ENCODE measurements around the gene MYOZ1.
"Not testable (repeated sequence)": the region's sequence is repeated elsewhere in the genome, so short reads cannot be mapped to it uniquely, and the experiment has no call there.

MYOZ1 gene

GRCh38 chr10:73641328-73642060, at the start of gene MYOZ1:
Gene MYOZ1, minus strand, starts transcription at chr10:73641474. Its CDS starts 1,457 bp downstream, at chr10:73640017.
- no peak for DNase-seq (ENCODE audit: low spot score)

GRCh38 chr10:73690755-73691154, 49.5 kb upstream of the MYOZ1 start:
- not testable (repeated sequence) for DNase-seq (ENCODE audit: low spot score)

GRCh38 chr10:73689596-73689995, 48.3 kb upstream of the MYOZ1 start:
- DNase-seq (ENCODE audit: low spot score) = not testable (repeated sequence)

GRCh38 chr10:73687641-73688040, 46.4 kb upstream of the MYOZ1 start:
- DNase-seq (ENCODE audit: low spot score) = not testable (repeated sequence)

- not testable (repeated sequence) for DNase-seq (ENCODE audit: low spot score)
These were observed 33.3 kb upstream of the MYOZ1 start for GRCh38 chr10:73674546-73674945.

- DNase-seq (ENCODE audit: low spot score) = not testable (repeated sequence)
These were observed 27.1 kb upstream of the MYOZ1 start for GRCh38 chr10:73668378-73668777.

- DNase-seq (ENCODE audit: low spot score) = not testable (repeated sequence)
These were observed 25.0 kb upstream of the MYOZ1 start for GRCh38 chr10:73666153-73666809.

GRCh38 chr10:73665581-73665980, 24.3 kb upstream of the MYOZ1 start:
- not testable (repeated sequence) for DNase-seq (ENCODE audit: low spot score)

GRCh38 chr10:73664156-73665040, 23.1 kb upstream of the MYOZ1 start:
- DNase-seq (ENCODE audit: low spot score) = not testable (repeated sequence)

- DNase-seq (ENCODE audit: low spot score) = not testable (repeated sequence)
These were observed 22.3 kb upstream of the MYOZ1 start for GRCh38 chr10:73663621-73664020.

GRCh38 chr10:73662705-73663104, 21.4 kb upstream of the MYOZ1 start:
- not testable (repeated sequence) for DNase-seq (ENCODE audit: low spot score)

- no peak for DNase-seq (ENCODE audit: low spot score)
These were observed 14.7 kb upstream of the MYOZ1 start, which contains the start of gene SYNPO2L for GRCh38 chr10:73655990-73656298. Gene SYNPO2L, minus strand, starts transcription at chr10:73656029. Its CDS starts 107 bp downstream, at chr10:73655922.

GRCh38 chr10:73655257-73655989, 14.1 kb upstream of the MYOZ1 start:
- no peak for DNase-seq (ENCODE audit: low spot score)

- DNase-seq (ENCODE audit: low spot score) = no peak
These were observed 12.4 kb upstream of the MYOZ1 start for GRCh38 chr10:73653701-73654100.

GRCh38 chr10:73653195-73653594, 11.9 kb upstream of the MYOZ1 start:
- no peak for DNase-seq (ENCODE audit: low spot score)

- no peak for DNase-seq (ENCODE audit: low spot score)
These were observed 9.5 kb upstream of the MYOZ1 start for GRCh38 chr10:73650537-73651331.

GRCh38 chr10:73649876-73650536, 8.7 kb upstream of the MYOZ1 start:
- no peak for DNase-seq (ENCODE audit: low spot score)

GRCh38 chr10:73648975-73649829, 7.9 kb upstream of the MYOZ1 start:
- no peak for DNase-seq (ENCODE audit: low spot score)

- no peak for DNase-seq (ENCODE audit: low spot score)
These were observed 6.8 kb upstream of the MYOZ1 start for GRCh38 chr10:73647875-73648651.
